ENCODE data around the gene BCAS4.
A peak's percentile ranks its signal among the peaks of the same experiment; 100 is the strongest.

GRCh38 chr20:50762045-50762422 lies 32.8 kb upstream of the BCAS4 start:
- TF ChIP-seq CTCF (IDR thresholded peaks at IDR 0.05) (no peak), POLR2AphosphoS5 (IDR thresholded peaks at IDR 0.05) (no peak), POLR2A (IDR thresholded peaks at IDR 0.05) (peak; percentile 1)

Measured in prostate gland (tissue), 2 donors.